Measurements from ENCODE around the gene KRTAP10-3.
"Not testable (repeated sequence)": the region's sequence is repeated elsewhere in the genome, so short reads cannot be mapped to it uniquely, and the experiment has no call there.

The KRTAP10-3 gene

DNA sequence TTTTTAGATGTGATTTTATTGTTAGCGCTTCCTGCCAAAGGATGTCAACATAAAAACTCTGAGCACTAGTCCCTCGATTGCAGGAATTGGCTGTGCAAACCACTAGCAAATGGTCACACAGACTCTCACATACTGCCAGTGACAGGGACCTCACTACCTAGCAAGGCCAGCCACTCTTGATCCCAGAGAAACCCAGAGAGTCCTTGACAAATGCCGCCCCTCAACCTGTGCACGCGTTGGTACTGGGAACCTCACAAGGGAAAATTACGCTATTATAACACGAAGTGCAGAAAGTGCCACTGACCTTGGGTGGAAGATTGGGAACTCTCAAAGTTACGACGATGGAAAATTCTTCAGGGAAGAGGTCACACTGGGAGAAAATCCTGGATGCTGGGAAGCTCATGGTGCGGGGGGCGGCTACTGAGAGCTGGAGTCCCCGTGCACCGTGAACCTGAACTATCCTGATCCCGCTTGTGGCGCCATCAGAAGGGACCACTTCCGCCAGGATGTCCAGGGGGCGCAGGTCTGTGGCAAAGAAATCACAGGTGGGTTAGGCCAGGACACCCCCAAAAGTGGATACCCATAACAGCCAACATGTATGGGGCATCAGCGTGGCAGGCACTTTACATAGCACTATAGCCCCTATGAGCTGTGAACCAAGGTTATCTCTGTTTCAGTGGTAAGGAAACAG, 9.0 kb upstream of the KRTAP10-3 start:
- TF ChIP-seq, protein P1, sequence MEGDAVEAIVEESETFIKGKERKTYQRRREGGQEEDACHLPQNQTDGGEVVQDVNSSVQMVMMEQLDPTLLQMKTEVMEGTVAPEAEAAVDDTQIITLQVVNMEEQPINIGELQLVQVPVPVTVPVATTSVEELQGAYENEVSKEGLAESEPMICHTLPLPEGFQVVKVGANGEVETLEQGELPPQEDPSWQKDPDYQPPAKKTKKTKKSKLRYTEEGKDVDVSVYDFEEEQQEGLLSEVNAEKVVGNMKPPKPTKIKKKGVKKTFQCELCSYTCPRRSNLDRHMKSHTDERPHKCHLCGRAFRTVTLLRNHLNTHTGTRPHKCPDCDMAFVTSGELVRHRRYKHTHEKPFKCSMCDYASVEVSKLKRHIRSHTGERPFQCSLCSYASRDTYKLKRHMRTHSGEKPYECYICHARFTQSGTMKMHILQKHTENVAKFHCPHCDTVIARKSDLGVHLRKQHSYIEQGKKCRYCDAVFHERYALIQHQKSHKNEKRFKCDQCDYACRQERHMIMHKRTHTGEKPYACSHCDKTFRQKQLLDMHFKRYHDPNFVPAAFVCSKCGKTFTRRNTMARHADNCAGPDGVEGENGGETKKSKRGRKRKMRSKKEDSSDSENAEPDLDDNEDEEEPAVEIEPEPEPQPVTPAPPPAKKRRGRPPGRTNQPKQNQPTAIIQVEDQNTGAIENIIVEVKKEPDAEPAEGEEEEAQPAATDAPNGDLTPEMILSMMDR (IDR thresholded peaks at IDR 0.05; ENCODE audit: extremely low read depth, insufficient read depth, missing control alignments): no peak
- in situ Hi-C loops (cut with MboI; ENCODE audit: low pct_unique_long_range_greater_than_20kb, low sequenced_read_pairs, unreplicated experiment): no loop called here
- no peak for DNase-seq (ENCODE audit: low spot score)

DNA sequence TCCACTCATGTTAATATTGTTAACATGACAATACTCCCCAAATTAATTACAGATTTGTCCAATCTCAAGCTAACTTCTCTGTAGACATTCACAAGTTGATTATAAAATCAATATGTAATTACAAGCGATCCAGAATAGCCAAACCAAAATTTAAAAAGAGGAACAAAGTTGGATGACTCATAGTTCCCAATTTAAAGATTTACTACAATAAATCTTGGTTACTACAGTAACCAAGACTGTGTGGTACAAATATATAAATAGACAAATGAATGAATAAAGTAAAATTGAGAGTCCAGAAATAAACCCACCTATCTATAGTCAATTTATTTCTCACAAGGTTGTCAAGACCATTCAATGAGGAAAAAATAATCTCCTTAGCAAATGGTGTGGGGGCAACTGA, 7.8 kb upstream of the KRTAP10-3 start:
- DNase-seq (ENCODE audit: low spot score): no peak
- in situ Hi-C loops (cut with MboI; ENCODE audit: low pct_unique_long_range_greater_than_20kb, low sequenced_read_pairs, unreplicated experiment): no loop called here
- TF ChIP-seq, protein P1 (IDR thresholded peaks at IDR 0.05; ENCODE audit: extremely low read depth, insufficient read depth, missing control alignments): no peak

DNA sequence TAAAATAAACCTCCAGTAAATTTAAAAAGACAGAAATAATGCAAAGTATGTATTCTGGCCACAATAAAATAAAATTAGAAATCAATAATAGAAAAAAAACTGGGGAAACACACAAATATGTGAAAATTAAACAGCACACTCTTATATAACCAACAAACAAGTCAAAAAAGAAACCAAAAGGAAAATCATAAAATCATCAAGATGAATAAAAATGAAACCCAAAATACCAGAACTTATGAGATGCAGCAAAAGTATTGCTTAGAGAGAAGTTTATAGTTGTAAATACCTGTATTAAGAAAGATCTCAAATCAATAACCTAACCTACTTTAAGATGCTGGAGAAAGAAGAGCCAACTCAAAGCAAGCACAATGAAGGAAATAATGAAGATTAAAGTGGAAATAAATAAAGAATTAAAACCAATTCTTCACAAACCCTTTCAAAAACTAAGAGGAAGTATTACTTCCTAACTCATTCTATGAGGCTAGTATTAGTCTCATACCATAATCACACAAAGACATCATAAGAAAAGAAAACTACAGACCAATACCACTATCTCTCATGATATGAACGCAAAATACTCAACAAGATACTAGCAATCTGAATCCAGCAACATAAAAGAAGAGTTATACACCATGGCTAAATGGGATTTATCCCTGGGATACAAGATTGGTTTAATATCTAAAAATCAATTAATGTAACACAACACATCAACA, 6.4 kb upstream of the KRTAP10-3 start:
- TF ChIP-seq, protein P1 (IDR thresholded peaks at IDR 0.05; ENCODE audit: extremely low read depth, insufficient read depth, missing control alignments): no peak
- in situ Hi-C loops (cut with MboI; ENCODE audit: low pct_unique_long_range_greater_than_20kb, low sequenced_read_pairs, unreplicated experiment): no loop called here
- DNase-seq (ENCODE audit: low spot score): no peak

DNA sequence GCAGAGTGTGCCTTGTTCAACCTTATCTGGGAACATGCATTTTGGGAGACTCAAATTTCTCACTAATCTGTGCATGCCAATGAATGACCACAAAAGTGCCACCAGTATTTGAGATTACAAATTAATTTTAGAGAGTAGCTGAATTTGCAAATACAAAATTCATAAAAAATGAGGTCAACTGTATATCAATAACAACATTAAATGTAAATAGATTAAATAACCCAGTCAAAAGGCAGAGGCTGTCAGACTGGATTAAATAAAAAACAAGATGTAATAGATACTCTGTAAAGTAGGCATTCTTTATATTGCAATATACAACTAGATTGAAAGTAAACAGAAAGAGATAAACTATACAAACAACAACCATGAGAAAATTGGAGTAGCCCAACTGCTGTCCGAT, 5.5 kb upstream of the KRTAP10-3 start:
- DNase-seq (ENCODE audit: low spot score): no peak
- TF ChIP-seq, protein P1 (IDR thresholded peaks at IDR 0.05; ENCODE audit: extremely low read depth, insufficient read depth, missing control alignments): no peak
- in situ Hi-C loops (cut with MboI; ENCODE audit: low pct_unique_long_range_greater_than_20kb, low sequenced_read_pairs, unreplicated experiment): no loop called here

DNA sequence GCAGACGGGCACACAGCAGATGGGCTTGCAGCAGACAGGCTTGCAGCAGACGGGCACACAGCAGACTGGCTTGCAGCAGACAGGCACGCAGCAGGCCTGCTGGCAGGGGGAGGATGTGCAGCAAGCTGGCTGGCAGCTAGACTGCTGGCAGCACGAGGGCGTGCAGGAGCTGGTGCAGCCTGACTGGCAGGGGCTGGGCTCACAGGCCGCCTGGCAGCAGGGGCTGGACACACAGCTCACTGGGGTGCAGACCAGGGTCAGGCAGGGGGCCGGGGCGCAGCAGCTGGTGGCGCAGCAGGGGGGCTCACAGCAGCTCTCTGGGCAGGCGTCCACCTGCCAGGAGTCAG, 293 bp downstream of the KRTAP10-3 start:
- DNase-seq (ENCODE audit: low spot score); in situ Hi-C loops (cut with MboI; ENCODE audit: low pct_unique_long_range_greater_than_20kb, low sequenced_read_pairs, unreplicated experiment): not testable (repeated sequence)

DNA sequence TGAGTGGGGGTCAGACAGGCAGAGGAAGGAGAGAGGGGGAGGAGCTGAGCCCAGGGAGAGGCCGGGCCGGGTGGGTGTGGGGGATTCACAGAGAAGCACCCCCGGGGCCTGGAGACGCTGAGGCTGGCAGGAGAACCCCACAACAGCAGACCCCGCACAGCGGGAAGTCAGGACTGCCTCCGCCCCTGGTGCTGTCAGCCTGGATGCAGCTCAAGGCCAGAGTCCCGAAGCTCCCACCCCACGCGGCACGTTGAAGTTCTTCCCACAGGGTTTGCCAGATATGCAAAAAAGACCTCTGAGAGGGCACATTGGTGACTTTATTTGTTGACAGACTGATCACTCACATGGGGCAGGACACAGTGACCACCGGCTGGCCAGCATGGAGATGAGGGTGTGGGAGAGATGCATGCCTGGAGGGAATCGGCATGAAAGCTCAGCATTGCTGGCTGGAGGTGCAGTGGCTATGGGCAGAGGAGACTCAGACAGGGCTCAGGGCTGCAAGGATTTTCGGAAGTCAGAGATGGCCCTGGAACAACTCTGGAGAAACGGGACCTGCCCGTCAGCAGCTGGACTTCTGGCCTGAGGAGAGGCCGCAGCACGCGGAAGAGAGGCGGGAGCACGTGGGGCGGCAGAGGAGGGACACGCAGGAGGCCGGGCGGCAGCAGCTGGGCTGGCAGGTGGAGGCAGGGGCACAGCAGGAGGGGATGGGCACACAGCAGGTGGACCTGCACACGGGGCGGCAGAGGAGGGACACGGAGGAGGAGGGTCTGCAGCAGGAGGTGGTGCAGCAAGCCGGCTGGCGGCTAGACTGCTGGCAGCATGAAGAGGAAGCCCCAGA, 885 bp downstream of the KRTAP10-3 start:
- in situ Hi-C loops (cut with MboI; ENCODE audit: low pct_unique_long_range_greater_than_20kb, low sequenced_read_pairs, unreplicated experiment): no loop called here
- DNase-seq (ENCODE audit: low spot score): no peak
- TF ChIP-seq, protein P1 (IDR thresholded peaks at IDR 0.05; ENCODE audit: extremely low read depth, insufficient read depth, missing control alignments): no peak

DNA sequence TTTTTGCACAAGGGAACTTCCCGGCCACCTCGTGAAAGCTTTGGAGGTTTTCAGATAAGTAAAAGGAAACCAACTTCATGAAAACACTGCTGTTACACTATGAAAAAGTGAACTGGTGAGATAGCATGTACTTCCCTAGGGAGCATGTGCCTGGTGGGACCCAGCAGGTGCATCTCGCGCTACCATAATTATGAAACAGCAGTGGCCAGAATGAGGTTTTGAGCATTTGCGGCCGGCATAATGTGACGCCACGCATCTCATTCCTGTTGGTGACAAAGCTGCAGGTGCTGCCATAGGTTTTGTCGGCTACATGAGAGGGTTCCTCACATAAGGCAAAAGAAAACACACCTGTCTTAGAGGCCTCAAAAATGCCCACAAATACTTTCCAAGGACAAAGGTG, 1.7 kb downstream of the KRTAP10-3 start:
- TF ChIP-seq, protein P1 (IDR thresholded peaks at IDR 0.05; ENCODE audit: extremely low read depth, insufficient read depth, missing control alignments): no peak
- in situ Hi-C loops (cut with MboI; ENCODE audit: low pct_unique_long_range_greater_than_20kb, low sequenced_read_pairs, unreplicated experiment): no loop called here
- DNase-seq (ENCODE audit: low spot score): peak; percentile 69

Data from GM13977 (cell line).